Stimulated activated CD4-positive, alpha-beta T cell treated with anti-CD3 and anti-CD28 coated beads, Interleukin-4, amount 100 ng/mL, for 48 hours (primary cell): ENCODE measurements around the gene BCL7A.
A peak's percentile ranks its signal among the peaks of the same experiment; 100 is the strongest.
"Not testable (repeated sequence)": the region's sequence is repeated elsewhere in the genome, so short reads cannot be mapped to it uniquely, and the experiment has no call there.

Experiments used
- DNase-seq, 2 donors: peaks; one replicate each; pipeline ENCODE4 v3.0.0-alpha.2; 2020; ENCODE audit warnings: low read depth in 2 of 2

The BCL7A gene

DNA sequence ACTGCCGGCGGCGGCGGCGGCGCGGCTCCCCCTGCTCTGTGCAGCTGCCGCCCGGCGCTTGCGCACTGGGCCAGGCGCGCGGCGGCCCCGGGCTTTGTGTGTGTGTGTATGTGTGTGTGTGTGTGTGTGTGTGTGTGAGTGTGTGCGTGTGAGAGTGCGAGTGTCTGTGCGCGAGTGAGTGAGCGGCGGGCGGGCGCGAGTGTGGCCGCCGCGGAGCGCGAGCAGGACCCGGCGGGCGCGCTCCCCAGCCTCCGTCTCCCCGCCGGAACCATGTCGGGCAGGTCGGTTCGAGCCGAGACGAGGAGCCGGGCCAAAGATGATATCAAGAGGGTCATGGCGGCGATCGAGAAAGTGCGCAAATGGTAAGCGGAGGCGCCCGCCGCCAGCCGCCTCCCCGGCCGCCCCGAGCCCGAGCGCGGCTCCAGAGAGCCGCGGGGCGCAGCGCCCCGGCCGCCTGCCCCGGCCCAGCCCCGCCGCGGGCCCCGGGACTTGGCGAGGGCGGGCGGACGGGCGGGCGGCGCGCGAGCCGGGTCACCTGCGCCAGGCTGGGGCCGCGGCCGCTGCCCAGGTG lies at the start of gene BCL7A:
Gene BCL7A (plus strand): TSS at position 63 of the 571 bp plus-strand sequence. CDS start 208 bp downstream, at position 271.
- DNase-seq = peak; percentile 41 to 49

DNA sequence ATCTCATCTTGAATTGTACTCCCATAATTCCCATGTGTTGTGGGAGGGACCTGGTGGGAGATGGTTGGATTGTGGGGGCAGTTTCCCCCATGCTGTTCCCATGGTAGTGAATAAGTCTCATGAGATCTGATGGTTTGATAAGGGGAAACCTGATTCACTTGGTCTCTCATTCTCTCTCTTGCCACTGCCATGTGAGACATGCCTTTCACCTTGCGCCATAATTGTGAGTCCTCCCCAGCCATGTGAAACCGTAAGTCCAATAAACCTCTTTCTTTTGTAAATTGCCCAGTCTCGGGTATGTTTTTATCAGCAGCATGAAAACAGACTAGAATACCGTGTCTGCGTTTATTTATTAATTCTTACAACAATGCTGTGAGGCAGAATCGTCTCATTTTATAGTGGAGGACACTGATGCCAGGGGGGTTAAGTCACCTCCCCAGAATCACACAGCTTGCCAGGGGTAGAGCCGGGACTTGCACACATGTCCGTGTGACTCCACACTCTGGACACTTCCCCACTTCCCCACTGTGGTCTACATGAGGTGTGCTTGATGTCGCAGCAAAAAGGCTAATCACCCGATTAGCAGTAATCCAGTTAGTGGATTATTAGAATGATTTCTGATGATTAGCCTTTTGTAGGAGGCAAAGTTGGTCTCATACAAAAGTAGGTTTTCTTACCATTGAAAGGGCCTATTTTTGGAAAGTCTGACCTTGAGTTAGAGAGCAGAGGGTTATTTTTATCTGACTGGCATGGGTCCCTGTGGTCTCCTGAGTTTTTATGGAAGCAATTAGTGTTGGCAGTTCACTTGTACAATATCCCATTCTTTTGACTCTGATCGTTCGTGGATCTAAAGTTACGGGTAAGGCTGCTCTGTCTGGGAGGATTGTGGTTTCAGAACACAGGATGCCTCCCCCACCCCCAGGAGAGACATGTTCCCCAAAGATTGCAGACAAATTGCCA lies 47.4 kb upstream of the BCL7A start:
- DNase-seq = no peak

DNA sequence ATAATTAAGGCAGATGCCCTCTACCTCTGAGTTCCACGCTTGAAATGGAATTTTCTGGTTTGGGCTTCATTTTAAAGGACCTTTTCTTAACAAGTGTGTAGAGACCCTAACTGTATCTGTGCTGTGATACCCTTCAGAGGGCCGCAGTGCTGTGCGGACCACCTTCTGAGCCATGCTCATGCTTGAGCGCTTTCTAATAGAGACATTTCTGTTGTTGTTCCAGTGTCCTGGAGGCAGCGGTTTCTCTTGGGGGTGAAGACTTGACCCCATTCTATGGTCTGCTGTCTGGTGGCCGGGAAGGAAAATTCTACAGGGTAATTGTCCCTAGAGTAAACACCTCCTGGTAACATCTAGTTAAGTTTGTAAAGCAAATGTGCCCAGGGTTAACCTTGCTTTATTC lies 46.7 kb upstream of the BCL7A start:
- DNase-seq = no peak

DNA sequence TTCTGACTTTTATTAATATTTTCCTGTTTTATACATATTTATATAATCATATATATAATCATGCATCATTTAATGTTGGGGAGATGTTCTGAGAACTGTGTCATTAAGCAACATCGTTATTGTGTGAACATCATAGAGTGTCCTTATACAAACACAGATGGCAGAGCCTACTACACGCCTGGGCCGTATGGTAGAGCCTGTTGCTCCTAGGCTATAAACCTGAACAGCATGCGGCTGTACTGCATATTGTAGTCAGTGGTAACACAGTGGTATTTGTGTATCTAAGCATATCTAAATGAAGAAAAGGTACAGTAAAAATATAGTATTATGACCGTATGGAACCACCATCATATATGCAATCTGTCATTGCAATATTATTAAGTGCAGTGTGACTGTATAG lies 44.7 kb upstream of the BCL7A start:
- DNase-seq = no peak

DNA sequence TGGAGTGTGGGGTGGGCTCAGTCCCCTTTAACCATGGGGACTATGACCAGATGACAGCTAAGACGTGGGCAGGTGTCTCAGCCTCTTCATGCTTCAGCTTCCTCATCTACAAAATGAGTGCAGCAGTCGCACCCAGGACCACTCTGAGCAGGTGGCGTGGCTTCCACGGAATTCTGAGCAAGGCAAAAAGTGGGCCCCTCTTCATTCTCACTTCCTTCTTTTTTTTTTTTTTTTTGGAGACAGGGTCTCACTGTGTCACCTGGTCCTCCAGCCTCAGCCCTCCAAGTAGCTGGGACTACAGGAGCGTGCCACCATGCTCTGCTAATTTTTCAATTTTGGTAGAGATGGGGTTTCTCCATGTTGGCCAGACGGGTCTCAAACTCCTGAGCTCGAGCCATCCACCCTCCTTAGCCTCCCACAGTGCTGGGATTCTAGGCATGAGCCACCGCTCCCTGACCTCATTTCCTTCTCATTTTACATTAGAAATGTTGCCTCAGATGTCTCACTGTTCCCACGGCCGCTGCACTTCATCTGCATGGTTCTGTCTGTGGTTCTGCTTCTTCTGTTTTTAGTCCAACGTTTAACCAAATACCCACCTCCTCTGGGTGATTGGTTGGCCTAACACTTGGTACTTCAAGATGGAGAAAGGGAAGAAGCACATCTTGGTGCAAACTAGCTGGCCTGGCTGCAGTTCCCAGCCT lies 41.3 kb upstream of the BCL7A start:
- DNase-seq = peak in 1 of 2 donors; percentile 9

DNA sequence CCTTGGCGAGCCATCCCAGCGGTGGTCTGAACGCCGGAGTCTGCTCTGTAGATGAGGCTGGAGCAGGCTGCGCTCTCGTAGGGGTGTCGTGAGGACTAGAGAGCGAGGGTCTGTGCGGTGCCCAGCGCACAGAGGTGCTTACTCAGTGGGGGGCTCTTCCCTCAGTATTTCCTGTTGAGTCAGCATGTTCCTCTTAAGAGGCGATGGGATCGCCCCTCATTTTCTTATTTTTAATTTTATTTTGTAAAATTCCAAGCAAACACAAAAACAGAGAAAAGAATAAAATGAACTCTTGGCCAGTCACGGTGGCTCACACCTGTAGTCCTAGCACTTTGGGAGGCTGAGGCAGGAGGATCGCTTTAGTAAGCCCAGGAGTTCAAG lies 40.8 kb upstream of the BCL7A start:
- DNase-seq = no peak

DNA sequence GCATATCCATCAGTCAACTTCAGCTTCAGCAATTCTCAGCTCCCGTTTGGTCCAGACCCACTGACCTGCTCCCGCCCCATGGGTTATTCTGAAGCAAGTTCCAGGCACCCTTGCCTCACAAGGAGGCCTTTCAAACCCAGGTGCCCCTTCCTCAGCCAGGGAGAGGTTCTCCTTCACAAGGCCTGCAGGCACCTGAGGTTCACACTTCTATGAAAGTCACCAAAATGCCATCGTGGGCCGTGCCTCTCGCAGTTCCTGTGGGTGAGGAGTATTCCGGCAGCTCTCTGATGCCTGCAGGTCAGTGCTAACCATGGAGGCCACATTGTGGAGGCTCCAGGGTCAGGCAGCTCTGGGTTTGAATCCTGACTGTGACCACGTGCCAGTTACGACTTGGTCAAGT lies 40.2 kb upstream of the BCL7A start:
- DNase-seq = no peak

DNA sequence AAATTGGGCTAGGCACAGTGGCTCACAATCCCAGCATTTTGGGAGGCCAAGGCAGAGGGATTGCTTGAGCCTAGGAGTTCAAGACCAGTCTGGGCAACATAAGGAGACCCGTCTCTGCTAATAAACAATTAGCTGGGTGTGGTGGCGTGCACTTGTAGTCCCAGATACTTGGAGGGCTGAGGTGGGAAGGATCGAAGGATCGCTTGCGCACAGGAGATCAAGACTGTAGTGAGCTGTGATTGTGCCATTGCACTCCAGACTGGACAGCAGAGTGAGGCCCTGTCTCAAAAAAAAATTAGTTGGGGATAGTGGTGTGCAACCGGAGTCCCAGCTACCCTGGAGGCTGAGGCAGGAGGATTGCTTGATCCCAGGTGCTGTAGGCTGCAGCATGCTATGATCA lies 38.7 kb upstream of the BCL7A start:
- DNase-seq = no peak

DNA sequence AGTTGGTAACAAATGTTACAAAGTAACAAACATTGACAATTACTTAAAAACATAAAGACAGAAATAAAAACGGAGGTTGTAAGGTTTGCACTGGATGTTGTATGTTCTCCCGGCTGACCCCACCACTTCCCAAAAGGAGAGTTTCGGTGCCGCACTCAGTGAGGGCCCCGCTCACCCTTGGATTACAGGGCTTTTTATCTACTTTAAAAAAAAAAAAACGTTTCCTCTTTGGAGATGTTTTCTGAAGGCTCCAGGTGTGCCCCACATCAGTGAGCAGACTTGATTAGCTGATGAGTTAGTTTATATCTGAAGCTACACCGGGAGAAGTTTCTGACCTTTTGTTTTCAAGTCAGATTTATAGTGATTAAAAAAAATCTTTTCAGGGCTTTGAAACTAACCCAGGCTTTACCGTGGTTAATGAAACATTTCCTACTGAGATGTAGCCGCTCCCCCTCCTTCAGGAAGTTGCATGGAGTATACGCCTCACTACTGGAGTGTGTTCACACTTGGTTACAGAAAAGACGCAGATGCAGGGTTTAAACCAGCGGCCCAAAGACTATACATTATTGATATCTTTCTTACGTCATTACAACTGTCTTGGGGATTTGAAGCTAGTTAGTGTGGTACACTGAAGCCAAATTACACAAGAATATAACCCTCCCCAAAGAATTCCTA lies 38.0 kb upstream of the BCL7A start:
- DNase-seq = no peak

DNA sequence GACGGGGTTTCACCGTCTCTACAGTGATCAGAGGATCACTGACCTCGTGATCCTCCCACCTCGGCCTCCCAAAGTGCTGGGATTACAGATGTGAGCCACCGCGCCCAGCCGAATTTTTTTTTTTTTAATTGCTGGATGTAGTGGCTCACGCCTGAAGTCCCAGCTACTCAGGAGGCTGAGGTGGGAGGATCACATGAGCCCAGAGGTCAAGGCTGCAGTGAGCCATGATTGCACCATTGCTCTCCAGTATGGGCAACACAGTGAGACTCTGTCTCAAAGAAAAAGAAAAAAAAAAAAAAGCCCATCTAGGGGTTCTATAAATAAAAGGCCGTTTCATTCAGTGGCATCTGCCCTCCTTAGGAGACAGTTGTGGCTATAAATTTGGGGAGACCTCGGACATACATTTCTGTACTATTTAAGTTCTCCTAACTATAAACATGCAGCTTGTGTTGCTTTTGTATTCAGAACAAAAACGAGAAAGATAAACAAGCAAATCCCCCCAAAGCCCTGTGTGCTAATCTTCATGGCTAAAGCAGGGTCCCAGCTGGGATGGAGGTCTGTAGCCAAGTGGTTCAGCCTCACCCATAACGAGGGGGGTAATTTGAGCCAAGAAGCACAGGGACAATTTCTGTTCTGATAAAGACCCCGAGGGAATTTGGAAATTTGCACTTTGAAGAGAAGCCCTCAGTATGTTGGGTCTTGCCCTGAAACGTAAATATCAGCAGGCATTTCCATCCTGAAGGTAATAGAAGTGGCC lies 35.0 kb upstream of the BCL7A start:
- DNase-seq = no peak

DNA sequence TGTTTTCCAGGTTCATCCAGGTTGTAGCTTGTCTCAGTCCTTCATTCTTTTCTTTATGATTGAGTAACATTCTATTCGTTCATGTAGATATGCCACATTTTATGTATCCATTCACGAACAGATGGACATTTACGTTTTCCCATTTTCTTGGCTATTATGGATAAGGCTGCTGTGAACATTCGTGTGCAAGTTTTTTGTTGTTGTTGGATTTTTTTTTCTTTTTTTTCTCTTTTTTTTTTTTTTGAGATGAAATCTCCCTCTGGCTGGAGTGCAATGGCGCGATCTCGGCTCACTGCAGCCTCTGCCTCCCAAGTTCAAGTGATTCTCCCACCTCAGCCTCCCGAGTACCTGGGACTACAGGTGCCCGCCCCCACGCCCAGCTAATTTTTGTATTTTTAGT lies 33.2 kb upstream of the BCL7A start:
- not testable (repeated sequence) for DNase-seq

DNA sequence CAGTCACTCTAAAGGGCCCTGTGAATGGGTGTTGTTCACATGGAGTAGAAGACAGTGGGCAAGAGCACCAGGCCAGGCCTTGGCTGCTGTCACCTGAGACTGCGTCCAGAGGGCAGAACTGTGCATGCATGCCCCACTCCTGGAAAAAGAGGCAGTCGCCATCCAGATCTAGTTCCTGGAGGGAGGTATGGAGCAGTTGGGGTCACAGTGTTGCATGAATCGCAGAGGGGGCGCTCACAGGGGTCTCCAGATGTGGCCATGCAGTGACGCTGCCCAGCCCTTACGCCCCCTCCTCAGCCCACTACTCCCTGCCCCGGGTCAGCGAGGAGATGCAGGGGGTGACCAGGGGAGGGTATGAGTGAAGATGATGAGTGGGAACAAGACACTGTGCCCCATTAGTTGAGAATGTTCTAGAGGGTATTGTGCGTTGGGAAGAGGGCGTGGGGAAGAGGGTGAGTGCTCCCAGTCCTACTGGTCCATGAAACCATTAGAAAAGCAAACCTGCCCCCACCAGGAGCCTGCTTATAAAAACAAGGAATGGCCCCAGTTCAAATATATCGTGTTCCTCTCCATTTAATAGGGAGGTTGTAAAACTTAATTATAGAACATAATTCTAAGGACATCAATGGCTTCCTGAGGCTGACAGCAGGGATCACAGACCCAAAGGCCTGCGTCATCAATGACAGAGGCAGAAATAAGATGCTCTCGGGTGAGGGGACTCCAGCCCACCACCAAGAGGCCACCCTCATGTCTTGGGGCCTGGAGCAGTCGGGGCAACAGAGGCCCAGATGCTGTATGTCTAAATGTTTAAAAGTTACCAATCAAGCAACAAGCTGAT lies 32.2 kb upstream of the BCL7A start:
- DNase-seq = no peak

DNA sequence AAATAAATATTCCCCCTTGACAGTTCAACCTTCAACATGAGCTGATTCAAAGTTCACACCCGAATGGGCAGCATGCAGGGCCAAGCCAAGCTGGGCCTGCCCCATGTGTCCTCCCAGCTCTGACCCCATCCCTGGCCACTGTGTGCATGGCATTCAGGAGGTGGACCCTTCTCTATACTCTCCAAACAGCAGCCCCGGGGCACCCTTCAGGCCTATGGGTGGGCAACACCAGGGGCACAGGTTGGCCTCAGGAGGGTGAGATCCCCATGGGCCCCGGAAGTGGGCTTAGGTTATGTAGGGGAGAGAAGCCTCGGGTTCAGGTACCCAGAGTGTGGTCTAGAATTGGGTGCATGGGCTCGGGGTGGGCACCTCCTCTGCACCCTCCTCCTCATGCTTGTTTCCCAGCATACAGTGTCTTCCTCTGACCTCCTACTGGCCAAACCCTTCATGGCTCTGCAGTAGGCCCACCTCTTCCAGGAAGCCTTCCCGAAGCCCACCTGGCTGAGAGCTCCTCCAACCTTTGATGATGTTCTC lies 31.5 kb upstream of the BCL7A start:
- DNase-seq = no peak

DNA sequence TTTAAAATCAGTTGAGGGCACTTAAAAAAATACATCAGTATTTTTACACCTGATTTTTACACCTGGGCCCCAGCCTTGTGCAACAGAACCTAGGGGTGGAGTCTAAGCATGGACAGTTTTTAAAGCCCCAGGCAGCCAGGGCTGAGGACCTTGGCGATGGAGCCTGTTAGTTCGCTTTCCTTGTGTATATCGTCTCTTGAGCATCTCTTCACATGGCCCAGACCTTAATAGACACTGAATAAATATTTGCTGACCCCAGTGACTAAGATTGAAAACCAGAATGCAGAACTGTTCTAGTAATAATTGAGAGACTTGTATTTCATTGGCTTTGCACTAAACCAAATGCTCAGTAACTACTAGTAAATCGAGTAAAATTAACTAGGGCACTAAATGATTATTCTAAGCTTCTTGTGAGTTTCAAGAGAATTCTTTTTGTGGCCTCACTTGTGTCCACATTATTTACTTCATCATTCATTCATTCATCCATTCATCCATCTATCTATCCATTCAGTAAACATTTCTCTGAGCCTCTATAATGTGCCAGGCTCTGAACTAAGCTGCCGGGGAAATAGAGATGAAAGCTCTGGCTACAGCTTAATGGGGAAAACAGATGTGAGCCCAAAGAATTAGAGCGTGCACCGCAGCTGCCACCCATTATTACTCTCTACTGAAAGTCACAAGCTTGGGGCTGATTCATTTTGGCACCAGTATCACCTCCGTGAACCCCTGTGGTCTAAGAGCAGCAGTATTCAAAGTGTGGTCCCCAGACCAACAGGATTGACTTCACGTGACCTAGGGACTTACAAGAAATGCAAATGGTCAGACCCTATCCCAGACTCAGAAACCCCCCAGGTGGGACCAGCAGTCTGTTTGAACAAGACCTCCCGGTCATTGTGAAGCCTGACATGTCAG lies 30.7 kb upstream of the BCL7A start:
- peak in 1 of 2 donors; percentile 30 for DNase-seq

DNA sequence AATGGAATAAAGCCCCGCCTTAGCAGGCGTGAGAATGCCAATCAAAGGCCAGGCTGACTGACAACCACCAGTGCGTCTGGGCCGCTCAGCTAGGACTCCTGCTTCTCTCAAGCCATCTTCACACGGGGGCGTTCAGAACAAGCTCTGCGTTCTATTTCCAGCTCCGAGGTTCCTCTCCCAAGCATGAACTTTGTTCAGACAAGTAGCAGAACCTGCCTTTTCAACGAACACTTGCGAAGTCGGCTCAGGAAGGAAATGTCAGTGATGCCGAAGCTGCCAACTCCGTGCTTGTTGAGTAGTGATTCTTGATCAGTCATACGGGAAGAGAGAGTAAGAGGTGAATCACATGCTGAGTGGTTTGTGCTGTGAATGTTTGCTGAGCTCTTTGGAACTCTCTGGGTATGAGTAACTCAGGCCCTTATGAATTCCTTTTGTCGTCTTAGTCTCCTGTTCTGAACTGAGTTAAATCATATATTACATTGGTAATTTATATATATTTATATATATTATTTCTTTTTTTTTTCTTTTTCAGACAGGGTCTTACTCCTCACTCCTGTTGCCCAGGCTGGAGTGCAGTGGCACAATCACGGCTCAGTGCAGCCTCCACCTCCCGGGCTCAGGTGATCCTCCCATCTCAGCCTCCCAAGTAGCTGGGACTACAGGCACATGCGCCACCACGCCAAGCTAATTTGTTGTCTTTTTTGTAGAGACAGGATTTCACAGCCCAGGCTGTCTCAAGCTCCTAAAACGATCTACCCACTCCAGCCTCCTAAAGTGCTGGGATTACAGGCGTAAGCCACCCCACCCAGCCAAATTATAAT lies 29.4 kb upstream of the BCL7A start:
- peak; percentile 40 to 60 for DNase-seq

DNA sequence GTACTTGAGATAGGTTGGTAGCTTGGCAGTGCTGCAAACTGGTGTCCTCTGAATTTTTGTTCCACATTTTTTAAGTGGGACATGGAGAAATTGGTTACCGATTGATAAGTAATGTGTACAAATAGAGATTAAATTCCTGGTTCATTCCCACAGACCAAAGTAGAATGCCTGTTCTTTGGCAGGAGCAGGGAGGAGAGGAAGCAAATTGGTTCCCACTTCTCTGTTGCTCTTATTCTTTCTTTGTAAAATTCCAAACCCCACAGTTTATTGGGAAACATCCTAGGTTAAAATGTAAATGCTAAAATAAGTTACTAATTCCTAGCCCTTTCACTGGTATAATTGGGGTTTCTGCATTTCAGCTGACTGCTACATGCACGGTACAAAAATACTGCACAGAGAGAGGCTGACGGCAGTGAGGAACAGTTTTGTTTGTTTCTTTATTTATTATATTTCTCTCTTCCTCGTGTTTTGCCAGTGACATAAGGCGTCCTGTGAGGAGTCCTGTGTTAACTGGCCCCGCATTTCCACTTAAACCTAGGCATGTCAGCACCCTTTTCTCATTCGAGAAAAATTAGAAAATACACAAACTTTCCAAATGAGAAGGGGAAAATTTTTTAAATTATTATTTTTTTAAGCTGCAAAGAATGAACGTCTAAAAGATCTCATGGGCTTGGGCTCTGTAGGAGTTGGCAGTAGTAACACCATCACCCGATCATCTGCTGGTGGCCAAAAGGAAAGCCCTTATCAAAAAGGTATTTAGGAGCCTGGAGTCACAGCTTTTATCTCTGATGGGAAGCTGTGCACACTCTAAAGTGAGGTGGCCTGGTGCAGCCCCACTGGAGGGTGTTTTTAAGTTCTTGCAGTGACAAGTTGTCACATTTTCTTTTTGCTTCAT lies 25.4 kb upstream of the BCL7A start:
- DNase-seq = no peak

DNA sequence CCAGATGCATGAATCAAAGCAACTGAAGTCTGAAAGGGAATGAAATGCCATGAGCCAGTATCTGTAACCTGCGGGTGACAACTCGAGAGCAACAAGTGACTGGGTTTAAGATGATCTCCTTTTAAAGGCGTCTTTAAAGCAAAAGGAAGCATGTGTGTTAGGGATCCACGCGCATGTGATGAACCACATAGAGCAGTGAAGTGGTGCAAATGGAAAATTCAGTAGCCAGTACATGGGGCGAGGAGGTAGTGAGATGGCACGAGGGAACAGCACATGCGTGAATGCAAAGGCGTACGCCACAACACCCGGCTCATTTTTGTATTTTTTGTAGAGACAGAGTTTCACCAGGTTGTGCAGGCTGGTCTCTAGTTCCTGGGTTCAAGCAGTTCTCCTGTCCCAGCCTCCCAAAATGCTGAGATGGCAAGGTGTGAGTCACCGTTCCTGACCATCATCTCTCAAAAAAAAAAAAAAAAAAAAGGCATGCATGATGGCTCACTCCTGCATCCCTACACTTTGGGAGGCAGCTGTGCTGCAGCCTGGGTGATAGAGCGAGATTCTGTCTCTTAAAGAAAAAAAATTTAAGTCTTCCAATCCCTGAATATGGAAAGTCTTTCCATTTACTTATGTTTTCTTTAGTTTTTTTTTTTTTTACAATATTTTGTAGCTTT lies 24.6 kb upstream of the BCL7A start:
- no peak for DNase-seq
